Hepatocyte (in vitro differentiated cells): ENCODE measurements around the gene OXER1. TPM values are rescaled to one million over a fixed set of nuclear protein-coding genes. Genes with fewer than 3 reads are reported as not detected.

Source experiments
- DNase-seq: peaks from one replicate; pipeline ENCODE4 v3.0.0-alpha.2; 2016; ENCODE audit warnings: low spot score
- H2AFZ ChIP-seq: fragments of 200-600 bp; sonication (generic); 2 replicates; pipeline ENCODE4 v1.6.0; 2016; ENCODE audit warnings: antibody characterized with exemption, mild to moderate bottlenecking
- H3K27ac ChIP-seq: fragments of 200-600 bp; sonication (generic); 2 replicates; pipeline ENCODE4 v1.5.1; 2016; ENCODE audit warnings: mild to moderate bottlenecking
- H3K27me3 ChIP-seq: fragments of 200-600 bp; sonication (generic); 2 replicates; pipeline ENCODE4 v1.6.1; 2016
- H3K36me3 ChIP-seq: fragments of 200-600 bp; sonication (generic); replicated peaks from 2 replicates; pipeline ENCODE4 v1.5.1; 2016; ENCODE audit warnings: low read depth; ENCODE audit not compliant: insufficient read depth
- H3K4me1 ChIP-seq: fragments of 200-600 bp; sonication (generic); 2 replicates; pipeline ENCODE4 v1.5.1; 2016; ENCODE audit warnings: mild to moderate bottlenecking, moderate library complexity; ENCODE audit not compliant: insufficient read depth
- H3K4me2 ChIP-seq: fragments of 200-600 bp; sonication (generic); 2 replicates; pipeline ENCODE4 v1.6.0; 2016
- H3K4me3 ChIP-seq: fragments of 200-600 bp; sonication (generic); 2 replicates; pipeline ENCODE4 v1.5.1; 2016; ENCODE audit warnings: mild to moderate bottlenecking
- H3K79me2 ChIP-seq: fragments of 200-600 bp; sonication (generic); 2 replicates; pipeline ENCODE4 v1.6.0; 2017; ENCODE audit warnings: mild to moderate bottlenecking
- H3K9me2 ChIP-seq: fragments of 200-600 bp; sonication (generic); replicated peaks from 2 replicates; pipeline ENCODE4 v1.6.0; 2017; ENCODE audit warnings: mild to moderate bottlenecking; ENCODE audit not compliant: insufficient read depth
- H3K9me3 ChIP-seq: fragments of 200-600 bp; sonication (generic); 2 replicates; pipeline ENCODE4 v1.5.1; 2016; ENCODE audit warnings: low read depth, mild to moderate bottlenecking
- H4K20me1 ChIP-seq: fragments of 200-600 bp; sonication (generic); 2 replicates; pipeline ENCODE4 v1.6.0; 2016; ENCODE audit warnings: mild to moderate bottlenecking; ENCODE audit not compliant: insufficient read depth, poor library complexity, severe bottlenecking
- EZH2 ChIP-seq: fragments of 200-600 bp; sonication (generic); IDR thresholded peaks from 2 replicates; pipeline ENCODE4 v1.6.1; 2016; ENCODE audit warnings: antibody characterized with exemption, mild to moderate bottlenecking, borderline replicate concordance
- EZH2phosphoT487 ChIP-seq: fragments of 200-600 bp; sonication (generic); IDR thresholded peaks from one replicate; pipeline ENCODE4 v1.6.1; 2018; ENCODE audit warnings: antibody characterized with exemption, mild to moderate bottlenecking, low read depth, moderate library complexity; ENCODE audit not compliant: unreplicated experiment, severe bottlenecking
- WGBS: methylation state at CpG from one replicate; pipeline ENCODE4 v1.1.6; 2016; ENCODE audit warnings: low lambda C conversion rate; ENCODE audit errors: missing lambda C conversion rate; 5-methylcytosine and 5-hydroxymethylcytosine counted together
- polyA plus RNA-seq: library from polyadenylated mRNA; unstranded; fragments of >200 nt; fragmentation: Nextera tagmentation; extraction: Ambion mirVana; gene quantifications from 2 replicates; pipeline ENCODE4 v1.2.1, GENCODE V29; 2016
- total RNA-seq: library from RNA; depleted of rRNA; stranded (reverse); fragments of >200 nt; gene quantifications from 2 replicates; pipeline ENCODE4 v1.2.3, GENCODE V29; 2014
- TF ChIP-seq, protein P1 (sequence below): fragments of 200-600 bp; sonication (generic); IDR thresholded peaks from 2 replicates; pipeline ENCODE4 v1.5.1; 2016; ENCODE audit warnings: antibody characterized with exemption, mild to moderate bottlenecking; ENCODE audit not compliant: poor library complexity

OXER1 gene
- total and polyA plus RNA-seq, 2 experiments from 2014 or later: 5.1 to 9.5 TPM

DNA sequence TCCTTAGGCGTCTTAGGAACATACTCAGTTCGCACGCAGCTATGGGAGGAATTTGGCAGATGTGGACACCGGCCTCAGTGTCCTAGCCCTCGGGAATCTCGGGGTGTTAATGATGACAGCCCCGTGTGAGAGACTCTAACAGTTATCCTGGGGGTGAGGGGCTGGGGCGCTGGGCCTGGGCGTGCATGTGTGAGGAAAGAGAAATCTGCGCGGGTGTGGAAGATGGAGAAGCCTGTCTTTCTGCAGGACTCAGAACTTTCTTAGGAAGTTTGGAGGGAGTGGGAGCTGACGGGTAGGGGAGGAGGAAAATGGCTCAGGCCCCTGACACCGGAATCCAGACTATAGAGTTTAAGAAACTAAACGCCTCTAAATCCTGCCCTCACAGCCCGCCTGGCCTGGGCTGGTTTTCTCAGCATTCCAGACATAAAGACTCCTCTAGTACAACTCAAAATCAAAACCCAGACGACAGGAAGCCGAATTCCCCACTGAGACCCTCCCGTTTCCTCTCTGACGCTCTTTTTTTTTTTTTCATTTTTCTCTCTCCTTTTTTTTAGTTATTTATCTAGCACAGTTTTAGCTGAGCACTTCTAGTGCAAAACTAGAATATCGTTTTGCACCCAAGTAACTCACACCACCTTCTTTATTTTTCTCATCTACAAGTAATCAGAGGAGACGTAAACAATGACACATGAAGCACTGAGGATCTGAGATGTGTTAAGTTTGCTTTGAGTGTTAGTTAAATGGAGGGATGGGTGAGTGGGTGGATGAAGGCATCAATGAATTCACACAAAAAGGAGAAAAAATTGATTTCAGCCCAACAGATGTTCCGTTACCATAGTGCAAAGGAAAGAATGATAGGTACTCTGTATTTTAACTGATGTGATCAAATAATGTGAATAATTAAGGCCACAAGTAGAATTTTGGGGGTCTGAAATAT, 29.7 kb upstream of the OXER1 start:
- H3K36me3 ChIP-seq: no peaks in the 10 kb centered on the region
- TF ChIP-seq EZH2phosphoT487: no peak
- TF ChIP-seq EZH2: no peak
- TF ChIP-seq, protein P1, sequence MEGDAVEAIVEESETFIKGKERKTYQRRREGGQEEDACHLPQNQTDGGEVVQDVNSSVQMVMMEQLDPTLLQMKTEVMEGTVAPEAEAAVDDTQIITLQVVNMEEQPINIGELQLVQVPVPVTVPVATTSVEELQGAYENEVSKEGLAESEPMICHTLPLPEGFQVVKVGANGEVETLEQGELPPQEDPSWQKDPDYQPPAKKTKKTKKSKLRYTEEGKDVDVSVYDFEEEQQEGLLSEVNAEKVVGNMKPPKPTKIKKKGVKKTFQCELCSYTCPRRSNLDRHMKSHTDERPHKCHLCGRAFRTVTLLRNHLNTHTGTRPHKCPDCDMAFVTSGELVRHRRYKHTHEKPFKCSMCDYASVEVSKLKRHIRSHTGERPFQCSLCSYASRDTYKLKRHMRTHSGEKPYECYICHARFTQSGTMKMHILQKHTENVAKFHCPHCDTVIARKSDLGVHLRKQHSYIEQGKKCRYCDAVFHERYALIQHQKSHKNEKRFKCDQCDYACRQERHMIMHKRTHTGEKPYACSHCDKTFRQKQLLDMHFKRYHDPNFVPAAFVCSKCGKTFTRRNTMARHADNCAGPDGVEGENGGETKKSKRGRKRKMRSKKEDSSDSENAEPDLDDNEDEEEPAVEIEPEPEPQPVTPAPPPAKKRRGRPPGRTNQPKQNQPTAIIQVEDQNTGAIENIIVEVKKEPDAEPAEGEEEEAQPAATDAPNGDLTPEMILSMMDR: no peak
- peak; percentile 33 for DNase-seq
- no peaks in the 10 kb centered on the region for H3K9me2 ChIP-seq
- H3K4me2 ChIP-seq: peak overlapping the region; percentile 82
- H3K27me3 ChIP-seq: no peaks in the 10 kb centered on the region
- no peaks in the 10 kb centered on the region for H4K20me1 ChIP-seq
- peak overlapping the region; percentile 47 for H3K4me3 ChIP-seq
- H3K9me3 ChIP-seq: no peaks in the 10 kb centered on the region
- H2AFZ ChIP-seq: peak overlapping the region; percentile 94
- WGBS: 14% methylated on average over 21 of the region's 22 CpGs
- peaks cover 43% of the 10 kb centered on the region for H3K4me1 ChIP-seq
- H3K27ac ChIP-seq: peak overlapping the region; percentile 100
- peaks cover 41% of the 10 kb centered on the region for H3K79me2 ChIP-seq

DNA sequence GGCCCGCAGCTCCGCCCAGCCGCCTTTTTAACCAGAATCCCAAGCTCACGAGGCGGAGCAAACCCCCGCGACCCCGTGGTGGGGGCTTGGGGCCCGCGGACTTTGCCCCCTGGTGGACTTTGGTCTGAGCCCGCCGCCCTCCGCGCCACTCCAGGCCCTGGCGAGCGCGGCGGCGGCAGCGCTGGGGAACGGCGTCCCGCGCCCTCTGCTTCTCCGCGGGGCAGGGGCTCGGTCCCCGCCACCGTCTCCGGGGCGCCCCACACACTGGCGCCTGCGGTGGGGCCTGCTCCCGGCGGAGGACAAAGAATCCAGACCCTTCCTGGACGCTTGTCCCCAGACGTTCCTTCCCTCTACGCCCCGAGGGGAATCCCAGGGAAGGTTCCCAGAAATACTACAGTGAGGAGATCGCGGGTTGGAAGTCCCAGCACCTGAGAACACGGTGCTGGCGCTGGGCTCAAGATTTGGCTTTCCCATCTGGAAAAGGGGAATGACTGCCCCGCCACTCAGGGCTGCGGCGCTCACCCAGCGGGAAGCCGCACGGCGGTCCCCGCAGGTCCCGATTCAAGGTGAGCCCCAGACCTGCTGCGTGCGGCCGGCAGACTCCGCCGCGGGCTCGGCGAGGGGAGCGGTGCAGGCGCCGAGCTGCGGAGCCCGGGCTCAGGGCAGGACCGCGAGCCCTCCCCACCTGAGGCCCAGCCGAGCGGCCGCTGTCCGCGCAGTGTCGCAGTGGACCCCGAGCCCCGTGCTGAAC, 28.8 kb upstream of the OXER1 start, which contains the start of gene HAAO:
Gene HAAO (minus strand): TSS at position 1 of the 751 bp plus-strand sequence. CDS start 47 bp downstream, outside the sequence.
- Histone ChIP-seq H3K36me3 (no peaks in the 10 kb centered on the region), H3K4me1 (peaks cover 43% of the 10 kb centered on the region), H3K9me2 (no peaks in the 10 kb centered on the region), H3K79me2 (peaks cover 41% of the 10 kb centered on the region), H3K4me2 (peak within 1 kb of the TSS; percentile 82), H3K4me3 (peak within 1 kb of the TSS; percentile 47), H3K9me3 (no peaks in the 10 kb centered on the region), H3K27me3 (no peaks in the 10 kb centered on the region), H3K27ac (peak within 1 kb of the TSS; percentile 100), H4K20me1 (no peaks in the 10 kb centered on the region), H2AFZ (peak within 1 kb of the TSS; percentile 94)
- WGBS: under 1% methylated on average over 55 of the region's 75 CpGs
- DNase-seq: peak; percentile 92
- TF ChIP-seq, protein P1: peak; percentile 13
- no peak for TF ChIP-seq EZH2

DNA sequence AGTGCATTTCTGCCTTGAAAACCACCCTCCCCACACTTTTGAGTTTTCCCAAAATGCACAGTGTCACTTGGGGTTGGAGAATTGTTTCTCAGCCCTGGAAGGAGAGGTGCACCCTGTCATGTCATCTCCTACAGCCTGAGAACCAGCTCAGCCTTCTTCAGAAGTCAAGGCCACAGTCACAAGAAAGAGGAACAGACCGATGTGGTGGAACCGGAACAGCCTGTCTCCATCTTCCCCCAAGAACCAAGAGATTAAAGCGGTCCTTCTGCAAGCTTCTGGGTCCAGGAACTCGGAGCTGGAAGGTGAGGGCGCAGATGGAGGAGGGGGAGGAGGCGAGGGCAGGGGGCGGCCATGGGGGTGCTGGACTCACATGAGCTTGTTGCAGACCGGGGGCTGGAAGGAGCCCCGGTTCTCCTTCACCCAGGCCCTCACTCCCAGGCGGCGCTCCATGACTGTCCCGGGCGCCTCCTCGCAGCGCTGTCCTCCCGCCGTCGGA, 28.2 kb upstream of the OXER1 start:
- Histone ChIP-seq H3K4me2 (peak overlapping the region; percentile 82), H3K36me3 (no peaks in the 10 kb centered on the region), H3K79me2 (peaks cover 41% of the 10 kb centered on the region), H3K4me1 (peaks cover 45% of the 10 kb centered on the region), H3K9me3 (no peaks in the 10 kb centered on the region), H3K27me3 (no peaks in the 10 kb centered on the region), H3K4me3 (peak overlapping the region; percentile 47), H4K20me1 (no peaks in the 10 kb centered on the region), H2AFZ (peak overlapping the region; percentile 94), H3K9me2 (no peaks in the 10 kb centered on the region), H3K27ac (peak overlapping the region; percentile 100)
- DNase-seq: no peak
- no peak for TF ChIP-seq EZH2phosphoT487
- TF ChIP-seq, protein P1: no peak
- no peak for TF ChIP-seq EZH2
- WGBS: 15% methylated on average over 8 of the region's 18 CpGs
